ENCODE data around the gene SNX9.
"Not testable (repeated sequence)": the region's sequence is repeated elsewhere in the genome, so short reads cannot be mapped to it uniquely, and the experiment has no call there.

The SNX9 gene

DNA sequence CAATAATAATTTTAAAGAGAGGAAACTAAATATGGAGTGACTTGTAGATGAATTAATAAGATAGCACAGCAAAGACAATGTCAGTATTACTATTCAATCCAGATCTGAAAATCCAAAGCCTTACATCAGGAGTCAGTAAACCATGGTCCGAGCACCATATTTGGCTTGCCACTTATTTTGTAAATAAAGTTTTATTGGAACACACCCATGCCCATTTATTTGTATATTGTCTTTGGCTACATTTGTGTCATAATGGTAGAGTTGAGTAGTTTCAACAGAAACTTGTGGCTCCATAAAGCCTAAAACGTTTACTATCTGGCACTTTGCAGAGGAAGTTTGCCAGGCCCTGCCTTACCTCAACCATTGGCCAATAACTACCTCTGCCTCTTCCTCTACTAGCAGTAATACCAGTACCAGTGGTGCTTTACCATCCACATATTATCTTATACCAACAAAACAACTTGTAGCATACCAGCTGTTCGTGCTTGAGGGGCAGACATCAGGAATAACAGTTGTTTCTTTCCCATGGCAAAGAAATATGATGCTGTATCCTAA is 106.8 kb downstream of the SNX9 start:
- TF ChIP-seq, protein P1, sequence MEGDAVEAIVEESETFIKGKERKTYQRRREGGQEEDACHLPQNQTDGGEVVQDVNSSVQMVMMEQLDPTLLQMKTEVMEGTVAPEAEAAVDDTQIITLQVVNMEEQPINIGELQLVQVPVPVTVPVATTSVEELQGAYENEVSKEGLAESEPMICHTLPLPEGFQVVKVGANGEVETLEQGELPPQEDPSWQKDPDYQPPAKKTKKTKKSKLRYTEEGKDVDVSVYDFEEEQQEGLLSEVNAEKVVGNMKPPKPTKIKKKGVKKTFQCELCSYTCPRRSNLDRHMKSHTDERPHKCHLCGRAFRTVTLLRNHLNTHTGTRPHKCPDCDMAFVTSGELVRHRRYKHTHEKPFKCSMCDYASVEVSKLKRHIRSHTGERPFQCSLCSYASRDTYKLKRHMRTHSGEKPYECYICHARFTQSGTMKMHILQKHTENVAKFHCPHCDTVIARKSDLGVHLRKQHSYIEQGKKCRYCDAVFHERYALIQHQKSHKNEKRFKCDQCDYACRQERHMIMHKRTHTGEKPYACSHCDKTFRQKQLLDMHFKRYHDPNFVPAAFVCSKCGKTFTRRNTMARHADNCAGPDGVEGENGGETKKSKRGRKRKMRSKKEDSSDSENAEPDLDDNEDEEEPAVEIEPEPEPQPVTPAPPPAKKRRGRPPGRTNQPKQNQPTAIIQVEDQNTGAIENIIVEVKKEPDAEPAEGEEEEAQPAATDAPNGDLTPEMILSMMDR (IDR thresholded peaks at IDR 0.05; ENCODE audit: extremely low read depth, missing control alignments), result no peak
- no peak for DNase-seq (ENCODE audit: low spot score)

DNA sequence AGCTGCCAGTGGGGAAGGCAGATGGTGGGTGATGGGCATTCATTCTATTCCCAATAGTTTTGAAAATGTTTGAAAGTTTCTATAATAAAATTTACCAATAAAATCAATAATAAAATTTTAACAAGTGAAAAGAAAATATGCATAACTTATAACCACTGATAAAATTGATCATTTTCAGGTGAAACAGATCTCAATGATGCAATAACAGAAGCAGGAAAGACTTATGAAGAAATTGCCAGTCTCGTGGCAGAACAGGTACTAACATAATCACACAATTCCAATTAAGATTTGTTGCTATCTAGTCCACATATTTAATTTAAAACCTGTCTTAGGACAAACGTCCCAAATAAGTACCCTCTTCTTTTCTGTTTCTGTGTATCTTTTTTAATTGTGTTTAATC is 112.7 kb downstream of the SNX9 start:
- TF ChIP-seq, protein P1 (IDR thresholded peaks at IDR 0.05; ENCODE audit: extremely low read depth, missing control alignments), result no peak
- DNase-seq (ENCODE audit: low spot score), result no peak

DNA sequence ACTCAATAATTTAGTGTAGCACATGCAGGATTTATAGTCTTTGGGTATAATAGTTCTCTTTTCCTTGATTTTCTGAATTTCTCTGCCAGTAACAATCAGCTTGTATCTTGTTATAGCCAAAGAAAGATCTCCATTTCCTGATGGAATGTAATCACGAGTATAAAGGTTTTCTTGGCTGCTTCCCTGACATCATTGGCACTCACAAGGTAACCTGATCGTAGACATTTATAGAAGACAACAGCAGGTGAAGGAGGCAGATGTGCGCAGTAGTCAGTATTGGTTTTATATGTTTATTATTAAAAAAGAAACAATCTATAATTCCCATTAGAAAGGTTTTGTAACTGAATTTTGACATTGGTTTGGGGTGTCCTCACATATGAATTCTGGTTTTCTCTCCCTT is 114.3 kb downstream of the SNX9 start:
- no peak for DNase-seq (ENCODE audit: low spot score)
- TF ChIP-seq, protein P1 (IDR thresholded peaks at IDR 0.05; ENCODE audit: extremely low read depth, missing control alignments), result no peak

DNA sequence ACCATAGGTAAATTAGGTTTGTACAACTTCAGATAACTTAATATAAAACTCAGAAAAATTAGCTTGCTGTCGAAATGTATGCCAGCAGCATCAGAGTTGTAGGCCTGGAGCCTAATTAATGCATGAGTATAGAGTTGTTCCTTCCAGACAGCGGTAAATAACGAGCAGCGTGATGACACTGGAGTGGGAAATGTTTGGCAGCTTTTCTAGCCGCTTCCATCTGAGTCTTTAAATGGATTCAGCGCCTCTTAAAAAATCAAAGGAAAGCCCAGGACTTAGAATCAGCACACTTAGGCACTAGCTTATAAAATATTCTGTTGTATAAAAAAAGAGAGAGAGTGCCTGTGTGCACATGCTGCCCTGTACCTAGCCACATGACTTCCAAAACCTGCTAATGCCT is 114.9 kb downstream of the SNX9 start:
- DNase-seq (ENCODE audit: low spot score), result no peak
- TF ChIP-seq, protein P1 (IDR thresholded peaks at IDR 0.05; ENCODE audit: extremely low read depth, missing control alignments), result no peak

DNA sequence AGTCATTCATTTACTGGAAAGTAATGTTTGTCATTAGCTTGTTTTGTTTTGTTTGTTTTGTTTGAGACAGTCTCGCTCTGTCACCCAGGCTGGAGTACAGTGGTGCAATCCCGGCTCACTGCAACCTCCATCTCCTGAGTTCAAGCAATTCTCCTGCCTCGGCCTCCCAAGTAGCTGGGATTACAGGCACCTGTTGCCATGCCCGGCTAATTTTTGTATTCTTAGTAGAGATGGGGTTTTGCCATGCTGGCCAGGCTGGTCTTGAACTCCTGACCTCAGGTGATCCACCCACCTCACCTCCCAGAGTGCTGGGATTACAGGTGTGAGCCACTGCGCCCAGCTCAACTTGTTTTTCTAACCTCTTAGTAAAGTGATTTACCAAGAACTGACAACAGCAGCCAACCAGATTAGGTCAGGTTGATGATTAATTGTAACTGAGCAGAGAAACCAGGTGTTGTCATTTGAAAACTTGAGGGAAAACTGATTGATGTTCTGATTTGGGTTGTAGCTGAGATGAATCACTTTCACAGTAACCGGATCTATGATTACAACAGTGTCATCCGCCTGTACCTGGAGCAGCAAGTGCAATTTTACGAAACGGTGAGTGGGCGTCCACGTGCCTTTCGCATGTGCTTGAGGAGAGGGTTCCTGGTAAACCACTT is 117.5 kb downstream of the SNX9 start:
- DNase-seq (ENCODE audit: low spot score), result not testable (repeated sequence)

DNA sequence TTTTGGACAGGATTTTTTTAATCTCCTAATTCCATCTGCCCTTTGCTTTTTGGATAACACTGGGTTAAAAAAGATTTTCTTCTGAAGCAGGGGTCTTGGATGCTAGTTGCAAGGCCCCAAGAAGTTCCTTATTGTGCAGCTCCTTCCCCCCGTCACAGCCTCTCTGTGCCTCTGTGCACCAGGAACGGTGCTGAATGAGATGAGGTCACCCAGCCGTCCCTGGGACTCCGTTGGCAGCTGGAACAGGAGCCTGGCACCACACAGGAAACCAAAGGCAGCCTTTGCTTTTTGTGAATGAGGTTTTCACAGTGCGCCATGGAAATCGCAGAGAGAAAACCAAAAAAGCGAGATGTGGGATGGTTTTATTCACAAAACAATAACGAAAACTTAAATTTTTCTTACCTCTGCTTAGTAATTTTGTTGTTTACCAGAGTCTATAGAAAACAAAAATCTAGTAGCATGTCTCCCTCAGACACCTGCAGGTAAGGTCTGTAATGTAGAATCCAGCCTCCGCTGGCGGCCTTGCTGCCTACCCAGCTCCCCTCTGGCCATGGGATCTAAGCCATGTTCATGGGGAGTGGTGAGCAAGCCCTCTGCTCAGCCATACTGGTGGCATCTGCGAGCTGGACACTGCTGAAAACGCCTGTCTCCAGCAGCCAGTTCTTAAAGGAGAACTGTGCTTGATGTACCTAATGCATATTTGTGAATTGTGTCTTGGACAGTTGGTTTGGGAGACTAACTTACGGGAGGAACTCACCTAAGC is 118.2 kb downstream of the SNX9 start:
- DNase-seq (ENCODE audit: low spot score), result no peak
- TF ChIP-seq, protein P1 (IDR thresholded peaks at IDR 0.05; ENCODE audit: extremely low read depth, missing control alignments), result no peak

DNA sequence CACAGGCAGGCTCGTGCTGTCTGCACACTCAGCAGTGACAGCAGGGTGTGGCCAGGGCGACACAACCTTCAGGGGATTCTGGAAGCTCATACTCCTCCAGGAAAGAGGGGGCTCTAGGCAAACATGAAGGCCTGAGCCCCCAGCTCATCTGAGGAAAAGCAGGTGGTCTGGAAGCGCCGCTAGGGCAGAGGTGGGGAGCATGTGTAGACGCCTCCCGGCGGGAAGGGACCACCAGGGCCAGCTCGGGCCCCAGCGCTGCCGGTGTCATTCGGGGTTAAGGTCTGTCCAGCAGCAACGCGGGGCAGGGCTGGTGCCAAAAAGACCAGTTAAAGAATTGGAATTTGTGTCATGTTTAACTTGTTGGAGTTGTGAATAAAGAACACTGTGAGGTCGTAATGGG is 119.3 kb downstream of the SNX9 start:
- TF ChIP-seq, protein P1 (IDR thresholded peaks at IDR 0.05; ENCODE audit: extremely low read depth, missing control alignments), result no peak

More for the DNA sequence above, 119.3 kb downstream of the SNX9 start:
- DNase-seq (ENCODE audit: low spot score), result no peak
